AG04450 (cell line): ENCODE results near the gene DMC1. TPM values are rescaled to one million over a fixed set of nuclear protein-coding genes. Genes with fewer than 3 reads are reported as not detected.

Source experiments
- CTCF ChIA-PET: fragments of 300-600, 350-600 bp; formaldehyde crosslinking; extraction: SDS; loops from one replicate; lab custom pipeline; 2022; ENCODE audit warnings: antibody characterized with exemption, inconsistent platforms; lab: Charles Lee
- POLR2A ChIA-PET: fragments of 350-600 bp; formaldehyde crosslinking; extraction: SDS; loops from one replicate; lab custom pipeline; 2021; ENCODE audit warnings: antibody characterized with exemption, inconsistent platforms; lab: Yijun Ruan, JAX
- DNase-seq: peaks from one replicate; pipeline ENCODE4 v3.0.0-alpha.2; 2011; ENCODE audit warnings: low read depth, low spot score
- H3K27ac ChIP-seq: one replicate; pipeline ENCODE4 v1.5.1; 2012; ENCODE audit warnings: low read depth, low read length, control low read depth
- H3K27me3 ChIP-seq: one replicate; pipeline ENCODE4 v1.6.0; 2012; ENCODE audit warnings: low read length; ENCODE audit not compliant: control insufficient read depth, insufficient read depth
- H3K4me3 ChIP-seq: 2 replicates; pipeline ENCODE4 v1.5.1; 2011; ENCODE audit warnings: mild to moderate bottlenecking, low read depth, low read length, control low read depth
- H3K9me3 ChIP-seq: 2 replicates; pipeline ENCODE4 v1.5.1; 2012; ENCODE audit warnings: low read length; ENCODE audit not compliant: control insufficient read depth, insufficient read depth
- polyA plus RNA-seq: library from polyadenylated mRNA; depleted of rRNA; stranded (reverse); fragments of >200 nt; gene quantifications from 2 replicates; pipeline ENCODE4 v1.2.3, GENCODE V29; 2011
- TF ChIP-seq, protein P1 (sequence below): IDR thresholded peaks from 2 replicates; pipeline ENCODE4 v1.5.1; 2011; ENCODE audit warnings: low read depth, low read length, control low read depth, inconsistent platforms

Gene DMC1
- polyA plus RNA-seq, 1 experiment = 0.29 TPM

DNA sequence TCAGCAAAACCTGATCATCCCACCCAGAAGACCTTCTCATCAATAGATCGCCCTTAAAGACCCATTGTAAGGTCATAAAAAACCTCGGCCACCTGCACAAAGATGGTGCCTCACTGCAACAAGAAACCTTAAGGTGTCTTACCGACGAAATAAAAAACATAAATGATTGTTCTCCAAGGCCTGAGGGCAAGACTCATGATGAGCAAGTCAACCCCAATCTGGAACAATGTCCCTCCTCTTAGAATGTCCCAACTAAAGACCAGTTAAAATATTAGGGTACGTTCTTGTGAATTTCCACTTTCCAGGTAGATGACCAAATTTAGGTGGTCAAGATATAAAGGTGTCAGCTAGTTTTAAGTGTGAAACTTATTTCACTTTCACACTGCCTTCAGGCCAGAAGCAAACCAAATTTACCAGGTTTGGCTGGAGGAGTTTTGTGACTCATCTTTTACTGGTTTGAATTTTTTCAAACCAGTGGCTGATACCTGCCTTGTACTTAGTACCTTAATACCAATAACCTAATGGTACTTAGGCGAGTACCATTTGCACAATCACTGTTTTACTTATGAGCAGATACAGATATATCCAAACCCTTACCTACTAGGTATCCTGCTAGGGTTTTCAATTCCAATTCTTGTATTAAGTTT is 87.2 kb downstream of the DMC1 start:
- Histone ChIP-seq H3K27me3 (no peaks in the 10 kb centered on the region), H3K9me3 (no peaks in the 10 kb centered on the region), H3K27ac (no peak overlapping the region), H3K4me3 (no peak overlapping the region)
- TF ChIP-seq, protein P1, sequence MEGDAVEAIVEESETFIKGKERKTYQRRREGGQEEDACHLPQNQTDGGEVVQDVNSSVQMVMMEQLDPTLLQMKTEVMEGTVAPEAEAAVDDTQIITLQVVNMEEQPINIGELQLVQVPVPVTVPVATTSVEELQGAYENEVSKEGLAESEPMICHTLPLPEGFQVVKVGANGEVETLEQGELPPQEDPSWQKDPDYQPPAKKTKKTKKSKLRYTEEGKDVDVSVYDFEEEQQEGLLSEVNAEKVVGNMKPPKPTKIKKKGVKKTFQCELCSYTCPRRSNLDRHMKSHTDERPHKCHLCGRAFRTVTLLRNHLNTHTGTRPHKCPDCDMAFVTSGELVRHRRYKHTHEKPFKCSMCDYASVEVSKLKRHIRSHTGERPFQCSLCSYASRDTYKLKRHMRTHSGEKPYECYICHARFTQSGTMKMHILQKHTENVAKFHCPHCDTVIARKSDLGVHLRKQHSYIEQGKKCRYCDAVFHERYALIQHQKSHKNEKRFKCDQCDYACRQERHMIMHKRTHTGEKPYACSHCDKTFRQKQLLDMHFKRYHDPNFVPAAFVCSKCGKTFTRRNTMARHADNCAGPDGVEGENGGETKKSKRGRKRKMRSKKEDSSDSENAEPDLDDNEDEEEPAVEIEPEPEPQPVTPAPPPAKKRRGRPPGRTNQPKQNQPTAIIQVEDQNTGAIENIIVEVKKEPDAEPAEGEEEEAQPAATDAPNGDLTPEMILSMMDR = no peak
- no peak for DNase-seq
- CTCF ChIA-PET = interaction anchor here (0.6 to 1.0 kb wide), 2 partner anchors 13 to 89 kb away, joined by 3 to 6 read pairs; no protein-coding TSS in a partner anchor
- POLR2A ChIA-PET = interaction anchor here (3.1 kb wide), 1 partner anchor 8 kb away, joined by 27 read pairs; no protein-coding TSS in a partner anchor

DNA sequence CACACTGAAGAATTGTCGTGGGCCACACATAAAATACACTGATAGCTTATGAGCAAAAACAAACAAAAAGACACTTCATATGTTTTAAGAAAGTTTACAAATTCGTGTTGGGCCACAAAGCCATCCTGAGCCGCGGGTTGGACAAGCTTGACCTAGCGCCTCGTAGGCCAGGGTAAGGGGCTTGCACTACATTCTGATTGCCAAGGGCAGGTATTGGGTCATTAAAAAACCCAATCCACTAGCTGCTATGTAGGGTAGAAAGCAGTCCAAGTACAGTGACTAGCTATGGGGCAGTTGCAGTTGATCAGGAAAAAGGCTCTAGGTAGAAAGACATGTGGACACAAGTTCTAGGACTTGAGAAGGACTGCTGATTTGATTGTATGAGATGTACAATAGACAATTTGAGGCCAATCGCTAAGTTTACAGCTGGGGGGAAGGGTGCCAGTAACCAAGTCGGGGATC is 88.1 kb downstream of the DMC1 start:
- TF ChIP-seq, protein P1 = no peak
- H3K4me3 ChIP-seq = no peak overlapping the region
- no peaks in the 10 kb centered on the region for H3K27me3 ChIP-seq
- no peak for DNase-seq
- H3K9me3 ChIP-seq = no peaks in the 10 kb centered on the region
- ChIA-PET CTCF (interaction anchor here (0.6 kb wide), 1 partner anchor 14 kb away, joined by 6 read pairs; no protein-coding TSS in a partner anchor), POLR2A (interaction anchor here (0.7 to 3.1 kb wide), 4 partner anchors 9 to 20 kb away, joined by 3 to 27 read pairs (median 13); partner anchors contain the start of gene KDELR3)
- H3K27ac ChIP-seq = no peak overlapping the region

DNA sequence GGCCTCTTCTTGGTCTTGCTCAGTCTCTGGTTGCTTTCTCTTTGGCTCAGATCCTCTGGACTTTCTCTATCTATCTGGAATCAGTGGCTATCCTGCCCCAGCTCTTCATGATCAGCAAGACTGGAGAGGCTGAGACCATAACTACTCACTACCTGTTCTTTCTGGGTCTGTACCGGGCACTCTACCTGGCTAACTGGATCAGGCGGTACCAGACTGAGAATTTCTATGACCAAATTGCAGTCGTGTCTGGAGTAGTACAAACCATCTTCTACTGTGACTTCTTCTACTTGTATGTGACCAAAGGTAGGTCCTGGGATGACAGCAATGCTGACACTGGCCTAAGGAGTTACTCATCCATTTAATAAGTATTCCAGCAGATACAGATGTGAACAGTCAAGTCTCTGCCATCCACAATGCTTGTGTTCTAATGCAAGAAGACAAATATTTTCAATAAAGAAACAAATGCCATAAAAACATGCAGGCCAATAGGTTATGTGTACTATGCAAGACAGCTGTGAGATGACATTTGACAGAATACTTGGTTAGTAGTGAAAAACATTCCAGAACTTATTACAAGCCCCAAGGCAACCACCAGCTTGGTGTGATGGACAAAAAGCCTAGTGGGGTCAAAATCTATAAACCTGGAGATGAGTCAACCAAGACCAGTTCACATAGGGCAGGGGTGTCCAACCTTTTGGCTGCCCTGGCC is 88.7 kb downstream of the DMC1 start:
- no peaks in the 10 kb centered on the region for H3K9me3 ChIP-seq

DNA sequence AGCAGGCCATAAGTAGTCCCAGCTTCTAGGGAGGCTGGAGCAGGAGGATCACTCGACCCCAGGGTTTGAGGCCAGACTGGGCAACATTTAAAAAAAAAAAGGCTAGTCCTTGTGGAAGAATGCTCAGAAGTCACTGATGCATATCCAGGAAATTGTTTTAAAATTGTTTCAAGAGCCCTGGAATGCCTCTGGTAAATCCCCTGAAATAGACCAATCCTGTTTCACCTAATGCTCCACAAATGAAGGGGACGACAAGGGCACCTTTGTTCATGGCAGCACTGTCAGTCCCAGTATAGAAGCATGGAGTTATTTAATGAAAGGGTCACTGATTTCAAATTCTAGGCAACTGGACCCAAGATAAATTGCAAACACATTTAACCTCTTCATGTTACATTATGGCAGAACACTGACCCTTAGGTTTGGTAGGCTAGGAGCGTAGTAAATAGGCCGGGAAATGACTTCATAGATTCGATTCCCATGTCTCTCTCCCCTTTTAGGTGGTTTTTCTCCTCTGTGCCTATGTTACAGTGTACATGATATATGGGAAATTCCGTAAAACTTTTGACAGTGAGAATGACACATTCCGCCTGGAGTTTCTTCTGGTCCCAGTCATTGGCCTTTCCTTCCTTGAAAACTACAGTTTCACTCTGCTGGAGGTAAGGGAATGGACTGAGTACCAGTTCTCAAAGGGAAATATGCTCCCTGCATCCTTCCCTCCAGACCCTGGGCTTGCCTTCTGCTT is 90.7 kb downstream of the DMC1 start:
- Histone ChIP-seq H3K4me3 (no peak overlapping the region), H3K9me3 (no peaks in the 10 kb centered on the region), H3K27me3 (no peaks in the 10 kb centered on the region), H3K27ac (peak overlapping the region; percentile 31)
- TF ChIP-seq, protein P1 = no peak
- ChIA-PET CTCF (no interaction called here), POLR2A (interaction anchor here (0.6 to 3.1 kb wide), 2 partner anchors 12 to 34 kb away, joined by 3 to 27 read pairs; no protein-coding TSS in a partner anchor)
- DNase-seq = no peak

More for the DNA sequence above, 88.7 kb downstream of the DMC1 start:
- TF ChIP-seq, protein P1 = no peak
- Histone ChIP-seq H3K27ac (peak overlapping the region; percentile 24), H3K27me3 (no peaks in the 10 kb centered on the region), H3K4me3 (no peak overlapping the region)
- POLR2A ChIA-PET = interaction anchor here (0.7 to 3.1 kb wide), 5 partner anchors 10 to 429 kb away, joined by 3 to 27 read pairs (median 4); partner anchors contain the start of gene KDELR3
- CTCF ChIA-PET = interaction anchor here (0.5 kb wide), 1 partner anchor 407 kb away, joined by 6 read pairs; no protein-coding TSS in a partner anchor
- no peak for DNase-seq
